ENCODE measurements around the gene KCND3.
"Not testable (repeated sequence)": the region's sequence is repeated elsewhere in the genome, so short reads cannot be mapped to it uniquely, and the experiment has no call there.

Gene KCND3

GRCh38 chr1:111814305-111814628 is 175.2 kb downstream of the KCND3 start:
- no peak for DNase-seq (ENCODE audit: low read depth, low spot score)

DNA sequence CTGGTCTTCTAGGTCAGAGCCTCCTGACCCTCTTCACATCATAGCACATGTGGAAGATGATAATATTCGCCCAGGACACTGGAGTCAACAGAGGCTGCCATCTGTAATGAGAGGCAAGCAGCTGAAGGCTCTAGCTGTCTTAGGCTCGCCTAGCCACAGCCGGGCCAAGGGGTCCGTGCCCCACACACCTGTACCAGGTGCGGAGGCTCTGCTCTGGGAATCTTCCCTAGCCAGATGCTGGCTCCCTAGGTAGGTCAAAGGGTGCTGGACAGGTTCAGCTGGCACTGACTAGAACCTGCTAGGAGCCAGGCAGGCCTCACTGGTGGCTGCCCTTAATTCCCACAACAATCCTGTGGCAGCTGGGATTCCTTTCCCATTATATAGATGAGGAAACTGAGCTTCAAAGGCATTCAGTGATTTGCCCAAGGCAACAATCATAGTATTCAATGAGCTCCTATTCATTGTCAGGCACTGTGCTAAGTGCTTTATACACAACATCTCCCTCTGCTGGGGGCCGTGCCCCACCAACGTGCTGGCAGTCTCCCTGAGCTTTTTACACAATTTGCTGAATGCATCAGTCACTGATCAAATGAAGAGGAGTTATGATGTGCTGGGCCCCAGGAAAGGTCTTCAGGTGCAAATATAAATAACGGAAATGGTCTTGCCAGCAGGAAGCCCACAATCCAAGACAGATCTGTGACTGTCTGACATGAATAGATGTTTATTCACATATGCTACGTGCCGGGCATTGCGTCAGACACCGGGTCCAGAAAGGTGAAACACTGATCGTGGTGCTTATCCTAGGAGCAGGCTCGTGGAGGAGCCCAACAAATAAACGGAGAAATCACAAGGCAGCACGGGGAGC is 175.8 kb downstream of the KCND3 start:
- DNase-seq (ENCODE audit: low read depth, low spot score): no peak

DNA sequence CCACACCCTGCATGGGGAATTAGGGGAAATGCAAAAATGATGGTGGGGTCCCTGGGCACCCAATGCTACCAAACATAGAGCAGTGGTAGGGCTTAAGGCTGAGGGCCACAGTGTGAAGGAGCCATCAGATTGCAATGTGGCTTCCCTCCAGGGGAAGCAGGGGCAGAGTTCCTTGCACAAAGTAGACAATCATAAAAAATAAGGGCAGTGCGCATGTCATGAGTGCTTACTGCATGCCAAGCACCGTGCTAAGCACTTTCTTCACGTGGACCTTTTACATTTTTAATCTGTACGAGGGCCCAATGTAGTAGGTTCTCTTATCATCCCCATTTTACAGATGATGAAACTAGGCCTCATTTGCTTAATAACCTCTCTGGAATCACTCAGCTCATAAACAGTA is 177.2 kb downstream of the KCND3 start:
- DNase-seq (ENCODE audit: low read depth, low spot score): no peak

GRCh38 chr1:111811891-111812290 is 177.6 kb downstream of the KCND3 start:
- DNase-seq (ENCODE audit: low read depth, low spot score): no peak

- no peak for DNase-seq (ENCODE audit: low read depth, low spot score)
Measured at GRCh38 chr1:111805251-111805650, 184.2 kb downstream of the KCND3 start.

DNA sequence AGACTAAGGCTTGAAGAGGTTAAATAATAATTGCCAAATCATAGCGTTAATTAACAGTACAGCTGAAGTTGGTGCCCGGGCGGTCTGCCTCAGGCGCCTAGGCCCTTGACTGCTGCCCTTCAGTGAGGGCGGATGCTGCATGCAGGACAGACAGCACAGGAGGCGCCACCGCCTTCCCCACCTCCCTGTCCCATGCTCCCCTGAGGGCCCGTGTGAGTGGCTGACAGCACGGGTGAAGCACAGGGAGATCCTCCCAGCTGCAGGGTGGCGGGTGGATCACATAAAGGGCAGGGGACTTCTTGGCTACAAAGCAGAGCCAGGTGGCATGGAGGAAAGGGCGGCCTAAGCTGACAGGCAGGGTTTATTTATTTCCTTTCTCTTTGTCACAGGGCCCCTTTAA is 184.7 kb downstream of the KCND3 start:
- no peak for DNase-seq (ENCODE audit: low read depth, low spot score)

GRCh38 chr1:111803951-111804350 is 185.5 kb downstream of the KCND3 start:
- DNase-seq (ENCODE audit: low read depth, low spot score): no peak

DNA sequence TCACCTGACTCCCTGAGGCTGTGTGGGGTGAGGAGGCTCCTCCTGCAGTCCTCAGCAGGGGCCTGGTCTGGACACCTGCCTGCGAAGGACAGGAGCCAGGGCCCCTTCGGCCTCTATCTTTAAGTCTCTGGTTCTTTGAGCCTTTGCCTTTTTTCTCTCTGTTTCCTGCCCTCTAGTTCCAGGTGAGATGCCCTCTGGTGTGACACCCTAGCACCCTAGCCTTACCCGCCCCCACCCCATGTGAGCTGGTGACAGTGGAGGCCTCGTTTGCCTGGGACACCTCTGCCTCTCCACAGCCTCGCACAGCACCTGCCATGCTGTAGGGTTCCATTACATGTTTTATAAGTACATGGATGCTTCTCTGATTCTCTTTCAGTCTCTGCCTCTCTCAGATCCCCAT is 186.5 kb downstream of the KCND3 start:
- DNase-seq (ENCODE audit: low read depth, low spot score): no peak

- DNase-seq (ENCODE audit: low read depth, low spot score): no peak
Measured at GRCh38 chr1:111802110-111802509, 187.4 kb downstream of the KCND3 start.

DNA sequence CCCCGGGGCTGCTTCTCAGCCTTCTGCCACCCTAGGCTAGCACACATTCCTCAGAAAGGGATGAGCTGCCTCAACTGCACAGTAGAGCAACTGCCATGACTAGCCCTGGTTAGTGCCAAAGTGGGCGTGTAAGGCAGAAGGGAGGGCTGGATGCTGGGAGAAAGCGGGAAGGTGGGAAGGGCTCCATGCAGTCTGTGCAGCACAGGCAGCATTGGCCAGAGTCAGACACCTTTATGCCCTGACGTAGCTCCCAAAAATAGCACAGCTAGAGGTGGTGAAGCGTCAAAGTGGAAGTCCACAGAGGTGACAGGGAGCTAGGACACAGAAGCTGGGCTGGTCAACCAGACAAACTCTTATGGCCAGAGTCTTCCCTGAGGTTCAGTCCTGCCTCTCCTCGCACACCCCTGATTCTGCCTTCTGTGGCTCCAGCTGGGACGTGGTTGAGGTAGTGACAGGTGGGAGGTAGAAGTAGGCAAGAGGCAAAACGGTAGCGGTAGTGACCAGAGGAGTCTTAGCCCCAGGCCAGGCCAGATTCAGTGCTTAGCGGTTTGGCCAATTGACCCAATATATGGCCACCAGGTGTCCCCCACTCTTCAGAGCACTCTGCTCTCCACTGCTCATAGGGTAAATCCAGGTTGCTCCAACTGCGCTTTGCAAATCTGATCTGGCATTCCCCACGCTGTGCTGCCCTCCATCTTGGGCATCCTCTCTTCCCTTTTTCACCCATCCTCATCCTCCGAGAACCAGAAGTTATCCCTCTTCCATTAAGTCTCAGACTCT is 188.2 kb downstream of the KCND3 start:
- DNase-seq (ENCODE audit: low read depth, low spot score): no peak

DNA sequence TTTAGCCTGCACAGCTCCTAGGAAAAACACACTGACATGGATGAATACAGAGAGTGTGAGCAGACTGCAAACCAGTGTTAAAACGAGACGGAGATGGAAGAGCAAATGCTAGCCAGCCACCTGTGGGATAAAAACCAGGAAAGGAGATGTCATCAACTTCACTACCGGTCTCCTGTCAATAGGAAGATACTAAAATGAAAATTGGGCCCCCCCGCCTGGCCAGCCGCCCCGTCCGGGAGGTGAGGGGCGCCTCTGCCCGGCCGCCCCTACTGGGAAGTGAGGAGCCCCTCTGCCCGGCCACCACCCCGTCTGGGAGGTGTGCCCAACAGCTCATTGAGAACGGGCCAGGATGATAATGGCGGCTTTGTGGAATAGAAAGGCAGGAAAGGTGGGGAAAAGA is 189.7 kb downstream of the KCND3 start:
- DNase-seq (ENCODE audit: low read depth, low spot score): not testable (repeated sequence)

DNA sequence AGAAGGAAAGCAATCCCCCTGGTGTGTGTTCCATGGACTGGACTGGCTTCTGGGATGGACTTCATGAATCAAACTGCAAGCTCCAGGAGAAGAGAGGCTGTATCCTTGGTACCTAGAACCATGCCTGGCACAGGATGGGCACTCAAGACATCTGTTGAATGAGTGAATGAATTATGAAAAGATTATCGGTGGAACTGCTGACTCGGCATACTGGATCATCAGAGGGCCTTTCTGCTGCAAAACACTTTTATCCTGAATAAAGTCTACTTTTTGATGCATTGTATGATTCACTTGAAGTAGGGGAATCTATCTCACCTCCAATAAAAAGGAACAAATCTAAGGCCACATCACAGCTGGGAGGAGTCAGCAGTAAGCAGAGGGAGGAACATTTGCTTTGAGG is 190.9 kb downstream of the KCND3 start:
- no peak for DNase-seq (ENCODE audit: low read depth, low spot score)

DNA sequence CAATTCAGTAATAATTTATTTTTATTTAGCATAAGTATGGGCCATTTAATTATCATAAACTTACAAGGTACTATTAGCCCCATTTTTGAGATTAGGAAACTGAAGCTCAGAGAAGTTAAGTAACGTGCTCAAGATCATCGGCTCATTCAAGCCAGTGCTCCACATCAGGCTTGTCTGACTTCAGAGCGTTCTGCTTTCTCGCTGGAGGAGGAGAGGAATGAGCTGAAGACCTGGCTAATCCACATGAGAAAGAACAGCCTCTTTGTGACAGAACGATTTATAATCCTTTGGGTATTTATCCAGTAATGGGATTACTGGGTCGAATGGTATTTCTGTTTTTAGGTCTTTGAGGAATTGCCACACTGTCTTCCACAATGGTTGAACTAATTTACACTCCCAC is 194.1 kb downstream of the KCND3 start:
- DNase-seq (ENCODE audit: low read depth, low spot score): no peak

- DNase-seq (ENCODE audit: low read depth, low spot score): no peak
Measured at GRCh38 chr1:111793923-111794322, 195.5 kb downstream of the KCND3 start.

DNA sequence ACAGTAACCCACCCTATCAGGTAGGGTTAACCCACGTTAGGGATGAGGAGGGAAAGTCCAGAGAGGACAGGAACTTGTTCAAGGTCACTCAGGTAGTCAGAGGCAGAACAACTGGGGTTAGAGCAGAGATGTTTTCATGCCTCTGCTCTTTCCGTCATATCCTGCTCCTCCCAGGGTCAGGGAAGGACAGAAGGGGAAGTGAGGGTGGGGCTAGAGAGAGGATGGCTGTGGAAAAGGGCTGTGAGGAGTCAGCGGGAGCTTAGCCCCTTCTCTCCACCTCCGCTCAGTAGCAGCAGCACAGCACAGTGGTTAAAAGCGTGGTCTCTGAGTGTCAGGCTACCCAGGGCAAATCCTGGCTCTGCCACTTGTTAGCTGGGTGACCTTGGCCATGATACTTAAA is 197.2 kb downstream of the KCND3 start:
- DNase-seq (ENCODE audit: low read depth, low spot score): no peak

DNA sequence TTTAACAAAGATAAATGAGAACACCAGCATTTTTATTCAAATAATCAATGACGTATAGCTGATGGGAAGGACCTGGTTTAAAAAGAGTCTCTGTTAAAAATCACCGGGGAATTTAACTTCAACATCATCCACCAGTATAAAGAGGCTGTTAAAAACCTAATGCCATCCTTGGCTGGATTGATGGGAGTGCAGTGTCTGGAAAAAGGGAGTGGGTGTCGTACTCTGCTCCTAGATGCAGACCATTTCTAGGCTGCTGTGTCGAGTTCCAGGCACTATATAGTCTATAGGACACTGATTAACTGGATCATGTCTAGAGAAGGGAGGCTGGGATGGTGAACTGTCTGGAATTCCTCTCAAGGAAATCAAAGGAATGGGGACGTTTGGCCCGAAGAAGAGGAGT is 197.7 kb downstream of the KCND3 start:
- no peak for DNase-seq (ENCODE audit: low read depth, low spot score)

GRCh38 chr1:111789666-111790316 is 199.7 kb downstream of the KCND3 start:
- DNase-seq (ENCODE audit: low read depth, low spot score): no peak

- no peak for DNase-seq (ENCODE audit: low read depth, low spot score)
Measured at GRCh38 chr1:111789142-111789541, 200.3 kb downstream of the KCND3 start.

DNA sequence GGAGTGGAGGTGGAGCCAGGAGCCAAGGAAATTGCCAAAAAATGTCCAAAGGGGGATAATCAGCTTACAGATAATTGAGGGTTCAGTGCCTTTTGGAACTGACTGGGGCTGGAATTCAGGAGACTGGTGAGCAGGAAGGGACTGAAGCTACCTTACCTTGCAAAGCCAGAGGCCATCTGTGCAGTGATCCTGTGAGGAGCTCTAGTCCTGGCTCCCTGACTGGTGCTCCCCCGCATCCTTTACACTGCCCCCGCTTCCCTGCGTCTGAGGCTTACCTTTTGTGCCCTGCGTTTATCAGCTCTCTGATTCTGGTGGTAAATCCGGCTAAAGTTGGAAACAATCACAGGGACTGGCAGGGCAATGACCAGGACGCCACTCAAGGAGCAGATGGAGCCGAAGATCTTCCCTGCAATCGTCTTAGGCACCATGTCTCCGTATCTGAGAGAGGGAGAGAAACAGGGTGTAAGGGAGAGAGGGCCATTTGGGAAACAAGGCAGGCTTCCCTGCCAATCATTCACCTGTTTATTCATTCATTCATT is 202.7 kb downstream of the KCND3 start:
- DNase-seq (ENCODE audit: low read depth, low spot score): no peak

DNA sequence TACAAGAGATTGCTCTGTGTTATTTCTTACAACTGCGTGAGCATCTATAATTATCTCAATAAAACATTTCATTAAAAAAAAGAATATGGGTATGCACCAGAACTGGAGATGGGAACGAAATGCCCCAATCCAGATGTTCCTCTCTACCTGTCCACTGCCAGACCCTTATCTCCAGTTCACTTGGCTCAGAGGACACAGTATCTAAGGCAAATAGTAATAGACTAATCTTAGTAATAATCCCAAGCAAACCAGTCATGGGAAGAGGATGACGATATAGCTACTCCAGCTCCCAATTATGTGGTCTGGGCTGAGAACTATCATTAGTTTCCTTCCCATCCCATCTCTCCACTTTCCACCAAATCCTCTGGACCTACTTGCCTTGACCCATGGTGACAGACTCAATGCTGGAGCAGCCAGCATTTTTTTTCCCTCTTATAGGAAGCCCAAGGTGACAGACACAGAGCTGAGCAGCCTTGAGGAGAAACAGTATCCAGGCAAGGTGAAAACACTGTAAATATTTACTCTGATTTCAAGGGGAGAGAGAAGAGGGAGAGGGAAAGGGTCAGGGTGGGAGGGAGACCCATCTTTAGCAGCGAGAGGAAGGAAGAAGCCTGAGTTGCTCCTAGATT is 205.1 kb downstream of the KCND3 start:
- DNase-seq (ENCODE audit: low read depth, low spot score): no peak

- no peak for DNase-seq (ENCODE audit: low read depth, low spot score)
Measured at GRCh38 chr1:111779546-111779945, 209.9 kb downstream of the KCND3 start.

DNA sequence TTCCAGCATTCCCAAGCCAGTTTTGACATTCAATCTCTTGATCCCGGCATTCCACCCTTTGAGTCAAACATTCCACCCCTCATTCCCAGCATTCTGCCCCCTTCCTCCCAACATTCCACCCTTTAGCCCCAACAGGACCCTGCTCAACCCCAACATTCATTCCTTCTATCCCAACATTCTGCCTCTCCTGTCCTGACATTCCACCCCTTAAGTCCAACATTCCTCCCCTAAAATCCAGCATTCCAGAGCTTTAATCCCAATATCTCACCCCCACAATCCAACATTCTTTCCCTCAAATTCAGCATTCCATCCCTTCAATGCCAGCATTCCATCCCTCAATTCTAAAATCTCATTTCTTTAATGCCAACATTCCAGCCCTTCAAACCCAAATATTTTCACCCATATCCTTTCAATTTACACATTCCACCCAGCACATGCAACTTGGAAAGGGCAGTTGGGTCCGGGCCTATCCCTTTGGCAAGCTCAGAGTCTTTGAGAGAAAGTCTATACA is 210.9 kb downstream of the KCND3 start:
- DNase-seq (ENCODE audit: low read depth, low spot score): peak; percentile 65
